H9 (cell line): ENCODE measurements around the gene MGMT. TPM values are rescaled to one million over a fixed set of nuclear protein-coding genes. Genes with fewer than 3 reads are reported as not detected.
A peak's percentile ranks its signal among the peaks of the same experiment; 100 is the strongest.

Experiments
- DNase-seq: peaks from one replicate; pipeline ENCODE4 v3.0.0-alpha.2; 2017
- H2AFZ ChIP-seq: one replicate; pipeline ENCODE4 v1.6.1; 2013; ENCODE audit warnings: mild to moderate bottlenecking, low read length, control low read depth, moderate library complexity
- H2AK5ac ChIP-seq: 2 replicates; pipeline ENCODE4 v1.6.1; 2013; ENCODE audit warnings: low read length, control low read depth, mixed read lengths; ENCODE audit not compliant: insufficient read length
- H2BK120ac ChIP-seq: one replicate; pipeline ENCODE4 v1.6.1; 2013; ENCODE audit warnings: low read depth, mild to moderate bottlenecking, low read length, control low read depth, inconsistent platforms; ENCODE audit not compliant: poor library complexity, severe bottlenecking
- H2BK12ac ChIP-seq: 2 replicates; pipeline ENCODE4 v1.6.1; 2013; ENCODE audit warnings: low read length, control low read depth, mixed read lengths, low read depth; ENCODE audit not compliant: insufficient read length
- H2BK15ac ChIP-seq: 2 replicates; pipeline ENCODE4 v1.6.1; 2013; ENCODE audit warnings: low read depth, low read length, control low read depth
- H2BK20ac ChIP-seq: one replicate; pipeline ENCODE4 v1.6.1; 2013; ENCODE audit warnings: low read depth, mild to moderate bottlenecking, low read length, control low read depth, inconsistent platforms; ENCODE audit not compliant: poor library complexity, severe bottlenecking
- H2BK5ac ChIP-seq: 2 replicates; pipeline ENCODE4 v1.6.1; 2013; ENCODE audit warnings: low read length, control low read depth, mixed read lengths; ENCODE audit not compliant: insufficient read length
- H3K14ac ChIP-seq: 2 replicates; pipeline ENCODE4 v1.6.1; 2013; ENCODE audit warnings: low read length, control low read depth; ENCODE audit not compliant: insufficient read depth
- H3K18ac ChIP-seq: 2 replicates; pipeline ENCODE4 v1.6.1; 2013; ENCODE audit warnings: low read depth, mild to moderate bottlenecking, mixed read lengths, low read length, control low read depth; ENCODE audit not compliant: insufficient read length
- H3K23ac ChIP-seq: 2 replicates; pipeline ENCODE4 v1.6.1; 2013; ENCODE audit warnings: low read length, control low read depth, mixed read lengths, low read depth; ENCODE audit not compliant: insufficient read length
- H3K23me2 ChIP-seq: 2 replicates; pipeline ENCODE4 v1.6.1; 2013; ENCODE audit warnings: low read depth, mild to moderate bottlenecking, mixed read lengths, low read length, control low read depth; ENCODE audit not compliant: insufficient read length, poor library complexity, severe bottlenecking
- H3K27ac ChIP-seq: 2 replicates; pipeline ENCODE4 v1.5.1; 2013; ENCODE audit warnings: low read length, control low read depth, mixed read lengths, low read depth; ENCODE audit not compliant: insufficient read length
- H3K27me3 ChIP-seq: 2 replicates; pipeline ENCODE4 v1.6.1; 2013; ENCODE audit warnings: low read length, control low read depth, inconsistent platforms; ENCODE audit not compliant: insufficient read depth
- H3K4ac ChIP-seq: 2 replicates; pipeline ENCODE4 v1.6.1; 2013; ENCODE audit warnings: low read depth, mild to moderate bottlenecking, control low read depth, inconsistent platforms, low read length, moderate library complexity
- H3K4me1 ChIP-seq: 2 replicates; pipeline ENCODE4 v1.6.1; 2013; ENCODE audit warnings: low read length, control low read depth, inconsistent platforms; ENCODE audit not compliant: insufficient read depth
- H3K4me2 ChIP-seq: 2 replicates; pipeline ENCODE4 v1.6.1; 2013; ENCODE audit warnings: low read length, control low read depth, mixed read lengths; ENCODE audit not compliant: insufficient read length, insufficient read depth
- H3K56ac ChIP-seq: 2 replicates; pipeline ENCODE4 v1.6.1; 2013; ENCODE audit warnings: low read depth, mild to moderate bottlenecking, mixed read lengths, low read length, control low read depth; ENCODE audit not compliant: insufficient read length
- H3K79me1 ChIP-seq: 2 replicates; pipeline ENCODE4 v1.6.1; 2013; ENCODE audit warnings: low read depth, mild to moderate bottlenecking, moderate library complexity, low read length, control low read depth, inconsistent platforms; ENCODE audit not compliant: insufficient read depth, poor library complexity, severe bottlenecking
- H3K79me2 ChIP-seq: 2 replicates; pipeline ENCODE4 v1.6.1; 2013; ENCODE audit warnings: low read length, control low read depth, inconsistent platforms; ENCODE audit not compliant: insufficient read depth
- H3K9ac ChIP-seq: 2 replicates; pipeline ENCODE4 v1.6.1; 2013; ENCODE audit warnings: low read length, control low read depth, mixed read lengths; ENCODE audit not compliant: insufficient read length; ENCODE audit errors: extremely low read depth
- H3K9me3 ChIP-seq: one replicate; pipeline ENCODE4 v1.6.1; 2013; ENCODE audit warnings: low read depth, low read length, inconsistent platforms; ENCODE audit not compliant: control insufficient read depth
- H3T11ph ChIP-seq: one replicate; pipeline ENCODE4 v1.6.1; 2013; ENCODE audit warnings: mild to moderate bottlenecking, low read length, control low read depth, inconsistent platforms
- H4K20me1 ChIP-seq: one replicate; pipeline ENCODE4 v1.6.1; 2013; ENCODE audit not compliant: control insufficient read depth, insufficient read length, insufficient read depth
- H4K5ac ChIP-seq: 2 replicates; pipeline ENCODE4 v1.6.1; 2013; ENCODE audit warnings: low read depth, mild to moderate bottlenecking, mixed read lengths, low read length, control low read depth; ENCODE audit not compliant: insufficient read length
- H4K8ac ChIP-seq: replicated peaks from 2 replicates; pipeline ENCODE4 v1.6.1; 2013; ENCODE audit warnings: low read length, control low read depth, mixed read lengths, low read depth; ENCODE audit not compliant: insufficient read length
- H4K91ac ChIP-seq: 2 replicates; pipeline ENCODE4 v1.6.1; 2013; ENCODE audit warnings: low read depth, mild to moderate bottlenecking, moderate library complexity, mixed read lengths, low read length, control low read depth; ENCODE audit not compliant: insufficient read length
- H3K27ac Mint-ChIP-seq, 3 experiments: 2 replicates in 2 of 3; 3 replicates in 1 of 3; pipeline ENCODE4 v1.8.0; 2020 to 2021; ENCODE audit warnings: mixed read lengths in 3 of 3, mild to moderate bottlenecking in 1 of 3, moderate library complexity in 1 of 3
- H3K27me3 Mint-ChIP-seq: 2 replicates; pipeline ENCODE4 v1.8.0; 2021; ENCODE audit warnings: low read depth, mild to moderate bottlenecking, moderate library complexity, mixed read lengths
- H3K36me3 Mint-ChIP-seq, 3 experiments: 2 replicates in 2 of 3; 3 replicates in 1 of 3; pipeline ENCODE4 v1.8.0; 2020 to 2021; ENCODE audit warnings: low read depth in 3 of 3, mixed read lengths in 3 of 3; ENCODE audit not compliant: insufficient read depth in 1 of 3
- H3K4me1 Mint-ChIP-seq, 2 experiments: 2 replicates each; pipeline ENCODE4 v1.8.0; 2020; ENCODE audit warnings: mixed read lengths in 2 of 2
- H3K4me3 Mint-ChIP-seq, 2 experiments: 2 replicates in 1 of 2; 3 replicates in 1 of 2; pipeline ENCODE4 v1.8.0; 2020 to 2021; ENCODE audit warnings: mild to moderate bottlenecking in 2 of 2, mixed read lengths in 2 of 2, moderate library complexity in 1 of 2
- H3K9me3 Mint-ChIP-seq, 2 experiments: 2 replicates in 1 of 2; 3 replicates in 1 of 2; pipeline ENCODE4 v1.8.0; 2020; ENCODE audit warnings: mild to moderate bottlenecking in 2 of 2, mixed read lengths in 2 of 2, moderate library complexity in 1 of 2
- CTCF ChIP-seq: fragments of 200-600 bp; sonication (generic); conservative IDR thresholded peaks from 3 replicates; pipeline ENCODE4 v1.8.0; 2021; ENCODE audit warnings: antibody characterized with exemption, mild to moderate bottlenecking
- WGBS: extraction: QIAGEN DNeasy Blood & Tissue Kit; methylation state at CpG from one replicate; pipeline ENCODE4 v1.1.7; 2013; ENCODE audit warnings: missing lambda C conversion rate, low lambda C conversion rate, mixed read lengths; ENCODE audit not compliant: insufficient read length; ENCODE audit errors: extremely low coverage; 5-methylcytosine and 5-hydroxymethylcytosine counted together
- total RNA-seq: library from RNA; stranded (reverse); gene quantifications from 2 replicates; pipeline ENCODE4 v1.2.1, GENCODE V29; 2021

The MGMT gene
- total RNA-seq, 1 experiment from 2014 or later: 18.4 TPM

- no peak for TF ChIP-seq CTCF
- no peak for DNase-seq
- Histone ChIP-seq H4K8ac (no peak overlapping the region), H2BK12ac (no peak overlapping the region), H3K23me2 (no peaks in the 10 kb centered on the region), H3K56ac (no peak overlapping the region), H4K91ac (no peak overlapping the region), H2AK5ac (no peak overlapping the region), H3K18ac (no peak overlapping the region), H2BK20ac (no peak overlapping the region), H3T11ph (no peak overlapping the region), H2BK120ac (no peak overlapping the region), H2BK5ac (no peak overlapping the region), H3K9me3 (no peaks in the 10 kb centered on the region), H3K4me1 (no peaks in the 10 kb centered on the region), H3K79me1 (no peaks in the 10 kb centered on the region), H3K4me2 (no peak overlapping the region), H2BK15ac (no peak overlapping the region), H3K23ac (no peak overlapping the region), H4K5ac (no peak overlapping the region), H4K20me1 (no peaks in the 10 kb centered on the region), H3K27me3 (no peaks in the 10 kb centered on the region), H3K4ac (no peak overlapping the region), H3K79me2 (no peaks in the 10 kb centered on the region), H2AFZ (no peak overlapping the region), H3K27ac (no peak overlapping the region), H3K9ac (no peak overlapping the region), H3K14ac (no peak overlapping the region)
- Mint-ChIP-seq H3K4me3 (no peak overlapping the region), H3K4me1 (peaks cover 15 to 17% of the 10 kb centered on the region in 2 experiments), H3K36me3 (peaks cover 0 to 4% (median 0%) of the 10 kb centered on the region in 3 experiments; a peak in 2 of 7 replicates), H3K27ac (peak overlapping the region in 1 of 3 experiments; percentile 65; a peak in 1 of 7 replicates), H3K27me3 (no peaks in the 10 kb centered on the region), H3K9me3 (no peaks in the 10 kb centered on the region)
- WGBS: no CpG with 5 or more reads among the region's 26 CpGs
Observed at GRCh38 chr10:129703287-129704137, 236.5 kb downstream of the MGMT start.
